CD4-positive, alpha-beta T cell (primary cell): ENCODE results near the gene OPN4. TPM values are rescaled to one million over a fixed set of nuclear protein-coding genes. Genes with fewer than 3 reads are reported as not detected.

Source experiments
- ATAC-seq: fragments of 200-7000 bp; cut with Tn5 transposase; one replicate; pipeline ENCODE4 v1.10.0; 2022; ENCODE audit warnings: mild to moderate bottlenecking; ENCODE audit not compliant: poor library complexity
- CTCF ChIA-PET: fragments of 350-600 bp; sonication (Branson Sonifier 250); formaldehyde crosslinking; loops from one replicate; lab custom pipeline; 2021; ENCODE audit warnings: antibody characterized with exemption, inconsistent platforms; lab: Charles Lee
- POLR2A ChIA-PET: fragments of 350-600 bp; sonication (Branson Sonifier 250); formaldehyde crosslinking; loops from one replicate; lab custom pipeline; 2021; ENCODE audit warnings: antibody characterized with exemption, inconsistent platforms; lab: Charles Lee
- DNase-seq, 14 experiments: peaks; one replicate each; pipeline ENCODE4 v3.0.0-alpha.2; 2013 to 2020; ENCODE audit warnings: mixed read lengths in 2 of 14
- H3K27ac ChIP-seq, 2 donors: one replicate each; pipeline versions ENCODE4 v1.5.1 to v1.7.0; 2013; ENCODE audit warnings: low read length in 2 of 2, low read depth in 1 of 2, mild to moderate bottlenecking in 1 of 2
- H3K27me3 ChIP-seq, 2 experiments: 1 replicate in 1 of 2; 2 replicates in 1 of 2; pipeline versions ENCODE4 v1.6.1 to v1.7.0; 2013; ENCODE audit warnings: low read length in 2 of 2, control low read depth in 1 of 2, mild to moderate bottlenecking in 1 of 2, moderate library complexity in 1 of 2; ENCODE audit not compliant: insufficient read depth in 2 of 2, control insufficient read depth in 1 of 2
- H3K36me3 ChIP-seq: one replicate; pipeline ENCODE4 v1.6.1; 2013; ENCODE audit warnings: low read length, control low read depth; ENCODE audit not compliant: insufficient read depth
- H3K4me1 ChIP-seq: one replicate; pipeline ENCODE4 v1.6.1; 2013; ENCODE audit warnings: low read length, control low read depth; ENCODE audit not compliant: insufficient read depth
- H3K4me3 ChIP-seq: one replicate; pipeline ENCODE4 v1.5.1; 2013; ENCODE audit warnings: mild to moderate bottlenecking, low read length, moderate library complexity
- H3K9me3 ChIP-seq, 2 experiments: 1 replicate in 1 of 2; 2 replicates in 1 of 2; pipeline versions ENCODE4 v1.6.1 to v1.7.0; 2013; ENCODE audit warnings: low read length in 2 of 2, mild to moderate bottlenecking in 2 of 2, control low read depth in 1 of 2, moderate library complexity in 1 of 2; ENCODE audit not compliant: control insufficient read depth in 1 of 2, insufficient read depth in 1 of 2
- H3K27ac Mint-ChIP-seq: one replicate; pipeline ENCODE4 v1.8.0; 2020; ENCODE audit warnings: mixed read lengths
- H3K27me3 Mint-ChIP-seq: one replicate; pipeline ENCODE4 v1.8.0; 2021; ENCODE audit warnings: mixed read lengths
- H3K36me3 Mint-ChIP-seq: one replicate; pipeline ENCODE4 v1.8.0; 2021; ENCODE audit warnings: low read depth, mixed read lengths
- H3K4me1 Mint-ChIP-seq: one replicate; pipeline ENCODE4 v1.8.0; 2021; ENCODE audit warnings: low read depth, mixed read lengths
- H3K4me3 Mint-ChIP-seq: one replicate; pipeline ENCODE4 v1.8.0; 2020; ENCODE audit warnings: mild to moderate bottlenecking, mixed read lengths
- H3K9me3 Mint-ChIP-seq: one replicate; pipeline ENCODE4 v1.8.0; 2020; ENCODE audit warnings: mixed read lengths
- CTCF ChIP-seq: fragments of 200-600 bp; IDR thresholded peaks from one replicate; pipeline ENCODE4 v1.8.0; 2022; ENCODE audit warnings: antibody characterized with exemption, mild to moderate bottlenecking
- intact Hi-C, 2 experiments: fragments of 100-400 bp; cut with DNase I in 1 of 2; cut with micrococcal nuclease in 1 of 2; formaldehyde crosslinking; loops; one replicate each; pipeline versions ENCODE4 v1.15.1 to v1.9.0; 2023 to 2025; cut with DNase I, micrococcal nuclease
- total RNA-seq, 174 experiments: library from RNA in 2 of 174; stranded (reverse) in 2 of 174; gene quantifications; one replicate each; pipeline ENCODE4 v1.2.3 and lab custom pipeline; 2021 to 2026

OPN4 gene
- total RNA-seq, 2 experiments from 2014 or later, result not detected

- Mint-ChIP-seq H3K36me3 (no peaks in the 10 kb centered on the region), H3K27me3 (no peaks in the 10 kb centered on the region), H3K4me1 (peaks cover 1% of the 10 kb centered on the region), H3K9me3 (no peaks in the 10 kb centered on the region), H3K4me3 (no peak overlapping the region), H3K27ac (no peak overlapping the region)
- no peaks in the 10 kb centered on the region for H3K36me3 ChIP-seq
- no peak for TF ChIP-seq CTCF
- no peak for ATAC-seq
- H3K27ac ChIP-seq, result no peak overlapping the region
- no peaks in the 10 kb centered on the region for H3K27me3 ChIP-seq
- H3K4me1 ChIP-seq, result no peaks in the 10 kb centered on the region
- no peak overlapping the region for H3K4me3 ChIP-seq
- intact Hi-C loops, result no loop called here
- no peaks in the 10 kb centered on the region for H3K9me3 ChIP-seq
- POLR2A ChIA-PET, result no interaction called here
- no peak for DNase-seq
- CTCF ChIA-PET, result no interaction called here
These were observed 5.5 kb upstream of the OPN4 start for GRCh38 chr10:86648704-86649427.

DNA sequence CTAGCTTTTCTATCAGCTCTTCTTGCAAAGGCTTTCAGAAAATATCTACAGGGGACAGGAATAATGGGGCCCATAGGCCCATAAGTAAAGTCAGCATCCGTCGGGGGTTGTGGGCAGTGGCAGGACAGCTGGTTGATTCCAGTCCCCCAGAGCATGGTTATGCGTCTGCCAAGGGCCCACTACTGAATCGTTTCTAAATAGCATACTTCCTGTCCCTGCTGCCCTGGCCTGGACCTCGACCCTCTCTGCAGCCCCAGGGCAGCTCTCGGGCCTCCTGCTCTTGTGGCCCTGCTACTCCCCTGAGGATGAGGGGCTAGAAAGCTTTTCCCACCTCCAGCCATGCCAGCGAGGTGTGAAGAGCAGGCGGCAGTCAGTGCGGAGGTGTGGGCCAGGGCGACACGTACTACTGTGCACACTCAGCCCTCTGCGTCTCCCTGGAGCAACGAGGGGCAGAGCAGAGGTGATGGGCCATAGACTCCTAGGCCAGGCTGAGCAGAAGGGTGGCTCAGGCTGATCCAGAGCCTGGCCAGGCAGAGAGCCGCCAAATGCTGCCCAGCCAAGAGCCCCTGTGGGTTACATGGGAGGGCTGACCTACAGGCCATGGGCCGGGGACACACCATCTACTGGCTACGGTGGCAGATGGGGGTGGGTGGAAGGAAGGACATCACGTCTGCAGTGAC, 4.7 kb upstream of the OPN4 start:
- Mint-ChIP-seq H3K4me1 (no peaks in the 10 kb centered on the region), H3K27me3 (no peaks in the 10 kb centered on the region), H3K9me3 (no peaks in the 10 kb centered on the region), H3K4me3 (no peak overlapping the region), H3K36me3 (no peaks in the 10 kb centered on the region), H3K27ac (no peak overlapping the region)
- ChIA-PET POLR2A (no interaction called here), CTCF (no interaction called here)
- ATAC-seq (no peak), DNase-seq (peak in 1 of 14 experiments; percentile 5)
- intact Hi-C loops, result no loop called here
- no peaks in the 10 kb centered on the region for H3K36me3 ChIP-seq
- TF ChIP-seq CTCF, result no peak
- H3K9me3 ChIP-seq, result no peaks in the 10 kb centered on the region
- H3K4me3 ChIP-seq, result no peak overlapping the region
- no peaks in the 10 kb centered on the region for H3K4me1 ChIP-seq
- H3K27me3 ChIP-seq, result no peaks in the 10 kb centered on the region
- H3K27ac ChIP-seq, result no peak overlapping the region

GRCh38 chr10:86650151-86650550, 4.2 kb upstream of the OPN4 start:
- H3K36me3 ChIP-seq, result no peaks in the 10 kb centered on the region
- CTCF ChIA-PET, result no interaction called here
- no peak for DNase-seq
- H3K27me3 Mint-ChIP-seq, result no peaks in the 10 kb centered on the region
- POLR2A ChIA-PET, result no interaction called here
- TF ChIP-seq CTCF, result no peak
- ATAC-seq, result no peak
- H3K4me1 ChIP-seq, result no peaks in the 10 kb centered on the region
- no peak overlapping the region for H3K4me3 Mint-ChIP-seq
- H3K4me3 ChIP-seq, result no peak overlapping the region
- no peaks in the 10 kb centered on the region for H3K9me3 Mint-ChIP-seq
- H3K27ac Mint-ChIP-seq, result no peak overlapping the region
- H3K36me3 Mint-ChIP-seq, result no peaks in the 10 kb centered on the region
- no peaks in the 10 kb centered on the region for H3K27me3 ChIP-seq
- no peak overlapping the region for H3K27ac ChIP-seq
- intact Hi-C loops, result no loop called here
- H3K4me1 Mint-ChIP-seq, result no peaks in the 10 kb centered on the region
- no peaks in the 10 kb centered on the region for H3K9me3 ChIP-seq
